ENCODE measurements around the gene CLMN. TPM values are rescaled to one million over a fixed set of nuclear protein-coding genes. Genes with fewer than 3 reads are reported as not detected.
A peak's percentile ranks its signal among the peaks of the same experiment; 100 is the strongest.

CLMN gene
- total RNA-seq, 1 donor from 2014 or later = 9.6 TPM

DNA sequence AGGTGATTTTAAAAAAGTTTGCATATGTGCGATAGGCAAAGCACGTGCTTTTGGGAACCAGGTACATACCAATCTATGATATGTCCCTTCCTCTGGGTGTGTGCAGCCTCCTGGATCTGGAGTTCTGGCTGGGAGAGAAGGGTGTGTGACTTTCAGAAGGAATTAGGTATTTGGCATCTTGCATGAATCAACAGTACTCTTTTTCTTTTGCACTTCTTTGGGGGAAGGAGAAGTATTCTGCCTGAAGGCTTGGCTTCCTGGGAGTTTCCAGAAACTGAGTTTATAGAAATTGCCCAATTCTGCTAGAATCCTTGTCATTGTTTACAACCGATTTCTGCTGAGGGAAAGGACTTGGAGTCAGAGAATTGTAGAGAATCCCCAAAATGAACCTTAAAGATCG is 2.9 kb upstream of the CLMN start:
- no peak for DNase-seq (ENCODE audit: low read depth)
- H3K4me3 ChIP-seq (ENCODE audit: low read depth, low read length) = no peak overlapping the region

DNA sequence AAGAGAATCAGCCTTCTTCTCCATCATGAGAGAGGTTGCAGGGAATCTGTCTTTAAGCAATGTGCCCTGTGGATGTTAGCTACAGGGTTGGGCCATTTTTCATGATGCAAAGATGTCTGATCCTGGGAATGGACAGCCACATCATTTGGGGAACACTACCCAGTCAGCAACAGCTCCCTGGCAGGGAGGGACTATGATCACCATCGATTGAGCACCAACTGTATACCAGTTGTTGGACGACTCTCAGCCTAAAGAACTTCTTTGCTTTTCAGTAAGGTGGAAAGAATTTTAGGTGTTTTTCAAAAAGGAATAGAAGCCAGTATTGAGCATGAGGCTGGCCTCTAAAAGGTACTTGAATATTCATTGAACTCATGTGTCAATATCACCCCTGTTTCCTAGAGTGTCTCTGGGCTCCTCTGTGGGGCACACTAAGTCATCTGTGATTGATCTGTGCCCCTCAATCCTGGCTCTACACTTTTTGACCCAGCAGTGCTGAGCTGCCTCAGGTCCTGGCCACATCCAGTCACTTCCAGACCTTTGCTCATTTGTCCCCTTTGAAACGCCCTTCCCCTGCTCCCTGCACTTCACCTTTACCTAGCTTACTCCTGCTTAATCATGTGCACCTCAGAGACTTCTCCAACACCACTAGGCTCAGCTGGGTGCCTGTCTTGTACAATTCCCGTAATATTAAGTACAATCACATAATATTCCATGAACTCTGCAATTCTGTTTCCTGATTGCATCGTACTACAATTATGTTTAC is 2.2 kb upstream of the CLMN start:
- TF ChIP-seq, protein P1, sequence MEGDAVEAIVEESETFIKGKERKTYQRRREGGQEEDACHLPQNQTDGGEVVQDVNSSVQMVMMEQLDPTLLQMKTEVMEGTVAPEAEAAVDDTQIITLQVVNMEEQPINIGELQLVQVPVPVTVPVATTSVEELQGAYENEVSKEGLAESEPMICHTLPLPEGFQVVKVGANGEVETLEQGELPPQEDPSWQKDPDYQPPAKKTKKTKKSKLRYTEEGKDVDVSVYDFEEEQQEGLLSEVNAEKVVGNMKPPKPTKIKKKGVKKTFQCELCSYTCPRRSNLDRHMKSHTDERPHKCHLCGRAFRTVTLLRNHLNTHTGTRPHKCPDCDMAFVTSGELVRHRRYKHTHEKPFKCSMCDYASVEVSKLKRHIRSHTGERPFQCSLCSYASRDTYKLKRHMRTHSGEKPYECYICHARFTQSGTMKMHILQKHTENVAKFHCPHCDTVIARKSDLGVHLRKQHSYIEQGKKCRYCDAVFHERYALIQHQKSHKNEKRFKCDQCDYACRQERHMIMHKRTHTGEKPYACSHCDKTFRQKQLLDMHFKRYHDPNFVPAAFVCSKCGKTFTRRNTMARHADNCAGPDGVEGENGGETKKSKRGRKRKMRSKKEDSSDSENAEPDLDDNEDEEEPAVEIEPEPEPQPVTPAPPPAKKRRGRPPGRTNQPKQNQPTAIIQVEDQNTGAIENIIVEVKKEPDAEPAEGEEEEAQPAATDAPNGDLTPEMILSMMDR (conservative IDR thresholded peaks at IDR 0.05; ENCODE audit: low read depth, low read length) = no peak
- DNase-seq (ENCODE audit: low read depth) = no peak
- H3K4me3 ChIP-seq (ENCODE audit: low read depth, low read length) = no peak overlapping the region

More for the DNA sequence above, 2.9 kb upstream of the CLMN start:
- TF ChIP-seq, protein P1 (conservative IDR thresholded peaks at IDR 0.05; ENCODE audit: low read depth, low read length) = no peak

DNA sequence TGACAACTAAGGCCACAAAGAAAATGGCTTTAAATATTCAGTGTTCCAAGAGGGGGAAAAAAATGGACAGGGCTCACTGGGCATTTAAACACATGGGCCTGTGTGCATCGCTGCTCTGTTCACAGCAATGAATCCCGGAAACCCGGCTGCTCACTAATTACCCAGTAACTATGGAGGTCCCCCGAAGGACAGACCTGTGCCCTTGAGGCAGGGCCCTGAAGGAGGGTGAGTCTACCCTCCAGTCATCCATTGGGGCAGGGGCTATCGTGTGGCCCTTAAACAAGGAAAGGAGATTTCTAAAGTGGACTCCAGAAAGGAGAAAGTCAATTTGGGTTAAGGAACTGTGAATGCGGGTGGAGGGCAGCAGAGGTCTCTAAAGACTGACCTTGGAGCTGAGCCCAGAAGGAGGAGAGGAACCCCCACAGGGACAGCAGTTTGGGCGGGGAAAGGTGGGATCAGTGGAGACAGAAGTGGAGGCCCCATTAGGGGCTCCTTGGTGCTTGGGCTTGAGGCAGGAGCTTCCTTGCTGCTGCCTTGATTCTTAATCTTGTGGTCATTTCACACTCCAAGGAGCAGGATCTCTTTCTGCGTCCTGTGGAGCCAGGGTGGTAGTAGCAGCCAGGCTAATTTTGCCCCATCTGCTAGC is 1.4 kb upstream of the CLMN start:
- H3K4me3 ChIP-seq (ENCODE audit: low read depth, low read length) = no peak overlapping the region
- no peak for DNase-seq (ENCODE audit: low read depth)
- TF ChIP-seq, protein P1 (conservative IDR thresholded peaks at IDR 0.05; ENCODE audit: low read depth, low read length) = no peak

DNA sequence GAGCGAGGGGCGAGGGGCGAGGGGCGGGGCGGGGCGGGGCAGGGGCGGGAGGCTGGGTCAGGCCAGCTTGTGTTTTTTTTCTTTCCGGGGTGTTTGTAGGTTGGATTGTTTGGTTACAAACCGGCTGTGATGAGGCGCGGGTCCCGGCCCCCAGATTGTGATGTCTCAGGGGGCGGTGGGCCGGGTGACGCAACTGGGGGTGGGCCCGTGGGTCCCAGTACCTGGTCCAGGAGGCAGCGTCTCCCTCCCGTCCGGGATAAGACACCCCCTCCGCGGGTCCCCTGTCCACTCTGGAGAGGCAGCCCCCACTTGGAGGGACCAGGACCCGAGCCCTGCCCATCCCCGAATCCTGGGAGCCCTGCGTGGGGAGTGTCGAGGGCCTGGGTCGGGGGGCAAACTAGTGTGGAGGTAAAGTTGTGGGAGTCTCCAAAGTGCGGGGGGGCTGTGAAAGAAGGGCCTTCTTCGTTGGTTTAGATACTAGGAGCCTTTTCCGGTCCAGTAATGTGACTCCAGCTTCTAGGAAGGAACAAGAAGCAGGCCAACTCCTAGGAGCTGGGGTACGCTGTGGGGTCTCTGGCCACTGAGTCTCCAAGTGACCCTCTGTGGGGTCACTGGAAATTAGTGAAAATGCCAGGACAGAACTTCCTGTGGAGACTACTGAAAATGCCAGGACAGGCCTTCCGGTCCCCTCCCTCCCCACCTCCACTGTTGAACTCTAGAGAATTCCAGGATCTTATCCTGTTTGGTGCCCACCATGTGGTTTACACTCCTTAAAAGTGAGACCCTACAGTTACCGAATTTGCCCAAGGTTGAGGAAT is 579 bp upstream of the CLMN start:
- no peak for DNase-seq (ENCODE audit: low read depth)
- TF ChIP-seq, protein P1 (conservative IDR thresholded peaks at IDR 0.05; ENCODE audit: low read depth, low read length) = no peak
- H3K4me3 ChIP-seq (ENCODE audit: low read depth, low read length) = peak overlapping the region; percentile 53

DNA sequence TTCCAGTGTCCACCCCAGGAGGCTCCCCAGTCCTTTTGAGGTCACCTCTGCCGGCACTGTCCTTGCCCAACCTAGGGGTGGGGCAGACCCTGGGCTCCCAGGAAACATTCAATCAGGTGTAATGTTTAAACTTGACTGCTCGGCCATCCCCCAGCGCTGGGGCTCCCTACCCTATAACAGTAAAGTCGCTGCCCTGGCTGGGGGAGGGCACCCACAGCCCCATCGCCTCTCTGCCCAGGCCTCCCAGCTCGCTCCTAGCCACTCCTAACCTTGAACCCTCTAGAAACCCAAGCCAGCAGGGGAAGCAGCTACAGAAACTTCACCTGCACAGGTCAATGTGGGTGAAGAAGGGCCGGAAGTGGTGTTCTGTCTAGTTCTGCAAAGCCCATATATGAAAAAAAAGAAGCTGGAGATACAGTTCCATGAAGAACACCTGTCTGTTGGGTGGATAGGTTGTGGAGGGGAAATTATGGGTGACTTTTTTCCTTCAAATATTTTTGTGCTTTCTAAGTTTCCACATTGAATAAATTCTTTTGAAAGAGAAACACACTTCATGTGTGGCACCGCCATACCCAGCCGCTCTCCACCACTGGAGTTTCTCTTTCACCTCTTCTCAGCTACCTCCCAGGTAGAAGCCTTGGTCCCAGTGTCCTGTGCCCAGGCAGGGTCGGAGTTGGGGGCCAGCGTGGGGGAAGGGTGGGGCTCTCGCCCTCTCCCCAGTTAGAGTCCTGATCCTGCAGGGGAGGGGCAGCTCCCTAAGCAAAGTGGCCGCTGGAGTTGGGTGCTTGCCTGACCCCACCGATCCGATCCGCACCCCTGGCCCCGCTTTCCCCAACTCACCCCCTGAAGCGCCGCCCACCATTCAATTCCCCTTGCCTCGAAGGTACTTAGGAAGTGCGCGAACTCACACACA is 1.1 kb downstream of the CLMN start:
- TF ChIP-seq, protein P1 (conservative IDR thresholded peaks at IDR 0.05; ENCODE audit: low read depth, low read length) = no peak
- DNase-seq (ENCODE audit: low read depth) = no peak
- peak overlapping the region; percentile 85 for H3K4me3 ChIP-seq (ENCODE audit: low read depth, low read length)

DNA sequence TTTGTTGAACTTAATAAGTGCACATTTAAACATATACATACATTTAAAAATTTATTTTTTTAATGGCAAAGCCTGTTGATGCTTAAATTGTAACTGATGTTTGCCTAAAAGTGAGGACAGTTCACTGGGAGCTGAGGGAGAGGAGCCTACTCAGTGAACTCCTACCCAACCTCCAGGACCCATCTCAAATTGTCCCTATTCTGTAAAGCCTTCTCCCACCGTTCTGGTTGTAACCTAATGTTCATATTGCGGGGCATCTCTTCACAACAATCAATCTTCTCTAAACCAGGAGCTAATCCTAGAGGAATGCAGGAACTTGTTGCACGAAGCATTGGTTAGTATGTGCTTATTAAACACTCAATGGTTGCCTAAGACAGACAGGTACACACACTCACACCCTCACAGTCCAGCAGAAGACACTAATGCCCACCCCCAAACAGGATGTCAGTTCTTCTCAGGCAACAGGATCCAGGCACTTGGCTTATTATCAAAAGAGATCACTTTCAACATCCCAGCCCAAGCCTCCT is 1.8 kb downstream of the CLMN start:
- H3K4me3 ChIP-seq (ENCODE audit: low read depth, low read length) = peak overlapping the region; percentile 85
- no peak for DNase-seq (ENCODE audit: low read depth)
- TF ChIP-seq, protein P1 (conservative IDR thresholded peaks at IDR 0.05; ENCODE audit: low read depth, low read length) = no peak
